Adipocyte (in vitro differentiated cells): ENCODE results near the gene TRAPPC3L.

Experiments
- DNase-seq: peaks from one replicate; pipeline ENCODE4 v3.0.0-alpha.2; 2015; ENCODE audit warnings: low read depth
- H3K27me3 ChIP-seq: replicated peaks from 2 replicates; pipeline ENCODE4 v1.7.0; 2013; ENCODE audit warnings: mild to moderate bottlenecking, low read length, moderate library complexity; ENCODE audit not compliant: control insufficient read depth, insufficient read depth
- H3K36me3 ChIP-seq: 2 replicates; pipeline ENCODE4 v1.7.0; 2013; ENCODE audit warnings: low read length, mild to moderate bottlenecking, moderate library complexity; ENCODE audit not compliant: control insufficient read depth, insufficient read depth, severe bottlenecking
- H3K4me1 ChIP-seq: 2 replicates; pipeline ENCODE4 v1.7.0; 2013; ENCODE audit warnings: mild to moderate bottlenecking, low read length, moderate library complexity; ENCODE audit not compliant: control insufficient read depth, insufficient read depth
- H3K4me3 ChIP-seq: 2 replicates; pipeline ENCODE4 v1.7.0; 2013; ENCODE audit warnings: mild to moderate bottlenecking, low read length, moderate library complexity
- H3K9ac ChIP-seq: 2 replicates; pipeline ENCODE4 v1.7.0; 2013; ENCODE audit warnings: mild to moderate bottlenecking, low read length, moderate library complexity
- H3K9me3 ChIP-seq: 2 replicates; pipeline ENCODE4 v1.7.0; 2013; ENCODE audit warnings: mild to moderate bottlenecking, low read length, moderate library complexity; ENCODE audit not compliant: control insufficient read depth

Gene TRAPPC3L

GRCh38 chr6:116530436-116530835 is 15.0 kb downstream of the TRAPPC3L start:
- DNase-seq, result peak; percentile 43
- no peaks in the 10 kb centered on the region for H3K27me3 ChIP-seq
- H3K36me3 ChIP-seq, result no peaks in the 10 kb centered on the region

GRCh38 chr6:116529466-116530290 is 15.8 kb downstream of the TRAPPC3L start:
- Histone ChIP-seq H3K27me3 (no peaks in the 10 kb centered on the region), H3K36me3 (no peaks in the 10 kb centered on the region), H3K4me1 (peaks cover 21% of the 10 kb centered on the region), H3K4me3 (no peak overlapping the region), H3K9me3 (no peaks in the 10 kb centered on the region), H3K9ac (no peak overlapping the region)
- peak; percentile 54 for DNase-seq

More at GRCh38 chr6:116530436-116530835, 15.0 kb downstream of the TRAPPC3L start:
- Histone ChIP-seq H3K9me3 (no peaks in the 10 kb centered on the region), H3K4me1 (peaks cover 17% of the 10 kb centered on the region), H3K9ac (no peak overlapping the region), H3K4me3 (no peak overlapping the region)

GRCh38 chr6:116528780-116529179 is 16.7 kb downstream of the TRAPPC3L start:
- H3K4me3 ChIP-seq, result no peak overlapping the region
- DNase-seq, result peak; percentile 10
- H3K9ac ChIP-seq, result no peak overlapping the region
- no peaks in the 10 kb centered on the region for H3K36me3 ChIP-seq
- no peaks in the 10 kb centered on the region for H3K27me3 ChIP-seq
- peaks cover 18% of the 10 kb centered on the region for H3K4me1 ChIP-seq
- H3K9me3 ChIP-seq, result no peaks in the 10 kb centered on the region

- no peak for DNase-seq
- Histone ChIP-seq H3K9ac (no peak overlapping the region), H3K9me3 (no peaks in the 10 kb centered on the region), H3K4me1 (peaks cover 16% of the 10 kb centered on the region), H3K36me3 (no peaks in the 10 kb centered on the region), H3K4me3 (no peak overlapping the region), H3K27me3 (no peaks in the 10 kb centered on the region)
These were observed 17.4 kb downstream of the TRAPPC3L start for GRCh38 chr6:116528133-116528532.

GRCh38 chr6:116524236-116524635 is 21.2 kb downstream of the TRAPPC3L start:
- no peak overlapping the region for H3K9ac ChIP-seq
- DNase-seq, result no peak
- H3K4me3 ChIP-seq, result no peak overlapping the region
- H3K36me3 ChIP-seq, result no peaks in the 10 kb centered on the region
- no peaks in the 10 kb centered on the region for H3K9me3 ChIP-seq
- no peaks in the 10 kb centered on the region for H3K27me3 ChIP-seq
- H3K4me1 ChIP-seq, result peaks cover 16% of the 10 kb centered on the region

- Histone ChIP-seq H3K27me3 (no peaks in the 10 kb centered on the region), H3K36me3 (no peaks in the 10 kb centered on the region), H3K4me1 (peaks cover 13% of the 10 kb centered on the region), H3K4me3 (no peak overlapping the region), H3K9me3 (no peaks in the 10 kb centered on the region), H3K9ac (no peak overlapping the region)
- no peak for DNase-seq
These were observed 22.6 kb downstream of the TRAPPC3L start for GRCh38 chr6:116522896-116523295.

GRCh38 chr6:116518621-116519368 is 26.7 kb downstream of the TRAPPC3L start:
- H3K9ac ChIP-seq, result no peak overlapping the region
- no peaks in the 10 kb centered on the region for H3K27me3 ChIP-seq
- DNase-seq, result no peak
- peaks cover 11% of the 10 kb centered on the region for H3K36me3 ChIP-seq
- no peak overlapping the region for H3K4me3 ChIP-seq
- peaks cover 1% of the 10 kb centered on the region for H3K4me1 ChIP-seq
- no peaks in the 10 kb centered on the region for H3K9me3 ChIP-seq

GRCh38 chr6:116515141-116515540 is 30.3 kb downstream of the TRAPPC3L start:
- Histone ChIP-seq H3K4me1 (peaks cover 17% of the 10 kb centered on the region), H3K36me3 (peaks cover 11% of the 10 kb centered on the region), H3K9me3 (no peaks in the 10 kb centered on the region), H3K9ac (no peak overlapping the region), H3K4me3 (no peak overlapping the region), H3K27me3 (no peaks in the 10 kb centered on the region)
- no peak for DNase-seq

GRCh38 chr6:116514111-116514510 is 31.4 kb downstream of the TRAPPC3L start:
- peaks cover 11% of the 10 kb centered on the region for H3K36me3 ChIP-seq
- H3K9ac ChIP-seq, result no peak overlapping the region
- H3K4me1 ChIP-seq, result peaks cover 17% of the 10 kb centered on the region
- peak overlapping the region; percentile 90 for H3K4me3 ChIP-seq
- DNase-seq, result no peak
- no peaks in the 10 kb centered on the region for H3K27me3 ChIP-seq
- H3K9me3 ChIP-seq, result no peaks in the 10 kb centered on the region

- peak; percentile 16 for DNase-seq
- peak overlapping the region; percentile 90 for H3K4me3 ChIP-seq
These were observed 32.1 kb downstream of the TRAPPC3L start for GRCh38 chr6:116513224-116513875.

GRCh38 chr6:116512734-116513133 is 32.8 kb downstream of the TRAPPC3L start:
- Histone ChIP-seq H3K9ac (peak overlapping the region; percentile 90), H3K36me3 (peaks cover 11% of the 10 kb centered on the region), H3K4me3 (peak overlapping the region; percentile 90), H3K9me3 (no peaks in the 10 kb centered on the region), H3K4me1 (peaks cover 17% of the 10 kb centered on the region), H3K27me3 (no peaks in the 10 kb centered on the region)
- peak; percentile 30 for DNase-seq

More at GRCh38 chr6:116513224-116513875, 32.1 kb downstream of the TRAPPC3L start:
- Histone ChIP-seq H3K36me3 (peaks cover 11% of the 10 kb centered on the region), H3K9me3 (no peaks in the 10 kb centered on the region), H3K9ac (peak overlapping the region; percentile 90), H3K27me3 (no peaks in the 10 kb centered on the region), H3K4me1 (peaks cover 17% of the 10 kb centered on the region)
